ENCODE measurements around the gene MREG.

MREG gene

DNA sequence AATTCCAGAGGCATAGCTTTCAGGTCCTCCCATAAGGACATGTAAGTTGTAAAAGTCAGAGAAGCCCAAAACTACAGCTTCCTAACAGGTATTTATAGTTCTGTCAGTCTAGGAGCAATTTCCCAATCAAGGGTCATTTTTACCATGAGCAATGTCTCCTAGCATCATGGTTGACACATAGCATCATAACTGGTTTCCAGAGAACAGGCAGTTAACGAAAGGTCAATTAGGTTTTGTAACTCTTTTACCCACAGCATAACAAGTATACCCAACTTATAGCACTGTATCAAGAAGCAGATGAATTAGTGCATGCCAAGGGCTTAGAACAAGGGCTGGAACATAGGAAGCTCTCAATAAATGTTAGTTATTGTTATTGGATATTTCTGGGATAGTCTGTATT, 110.1 kb downstream of the MREG start:
- ChIA-PET CTCF (no interaction called here), POLR2A (no interaction called here)
- TF ChIP-seq, protein P1, sequence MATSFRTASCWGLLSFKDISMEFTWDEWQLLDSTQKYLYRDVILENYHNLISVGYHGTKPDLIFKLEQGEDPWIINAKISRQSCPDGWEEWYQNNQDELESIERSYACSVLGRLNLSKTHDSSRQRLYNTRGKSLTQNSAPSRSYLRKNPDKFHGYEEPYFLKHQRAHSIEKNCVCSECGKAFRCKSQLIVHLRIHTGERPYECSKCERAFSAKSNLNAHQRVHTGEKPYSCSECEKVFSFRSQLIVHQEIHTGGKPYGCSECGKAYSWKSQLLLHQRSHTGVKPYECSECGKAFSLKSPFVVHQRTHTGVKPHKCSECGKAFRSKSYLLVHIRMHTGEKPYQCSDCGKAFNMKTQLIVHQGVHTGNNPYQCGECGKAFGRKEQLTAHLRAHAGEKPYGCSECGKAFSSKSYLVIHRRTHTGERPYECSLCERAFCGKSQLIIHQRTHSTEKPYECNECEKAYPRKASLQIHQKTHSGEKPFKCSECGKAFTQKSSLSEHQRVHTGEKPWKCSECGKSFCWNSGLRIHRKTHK (tag by site-specific recombination; IDR thresholded peaks at IDR 0.05), result no peak
- TF ChIP-seq ZNF335 (tag by site-specific recombination; conservative IDR thresholded peaks at IDR 0.05) (no peak), OSR2 (tag by site-specific recombination; IDR thresholded peaks at IDR 0.05) (no peak), ZNF37A (tag by site-specific recombination; IDR thresholded peaks at IDR 0.05) (no peak), TRIM28 (IDR thresholded peaks at IDR 0.05; ENCODE audit: borderline replicate concordance, low read length) (no peak), ZNF146 (tag by site-specific recombination; IDR thresholded peaks at IDR 0.05) (no peak), ZNF610 (tag by site-specific recombination; IDR thresholded peaks at IDR 0.05; ENCODE audit: borderline replicate concordance) (no peak), ZNF449 (tag by site-specific recombination; IDR thresholded peaks at IDR 0.05) (no peak), ZNF239 (tag by site-specific recombination; IDR thresholded peaks at IDR 0.05) (no peak), ZNF121 (tag by site-specific recombination; IDR thresholded peaks at IDR 0.05) (no peak), ZBTB20 (tag by site-specific recombination; IDR thresholded peaks at IDR 0.05) (no peak), REPIN1 (tag by site-specific recombination; IDR thresholded peaks at IDR 0.05; ENCODE audit: low read depth) (no peak), ZNF629 (tag by site-specific recombination; IDR thresholded peaks at IDR 0.05) (no peak), ZNF248 (tag by site-specific recombination; IDR thresholded peaks at IDR 0.05) (no peak), ZNF501 (tag by site-specific recombination; IDR thresholded peaks at IDR 0.05) (no peak)
- TF ChIP-seq, protein P2, sequence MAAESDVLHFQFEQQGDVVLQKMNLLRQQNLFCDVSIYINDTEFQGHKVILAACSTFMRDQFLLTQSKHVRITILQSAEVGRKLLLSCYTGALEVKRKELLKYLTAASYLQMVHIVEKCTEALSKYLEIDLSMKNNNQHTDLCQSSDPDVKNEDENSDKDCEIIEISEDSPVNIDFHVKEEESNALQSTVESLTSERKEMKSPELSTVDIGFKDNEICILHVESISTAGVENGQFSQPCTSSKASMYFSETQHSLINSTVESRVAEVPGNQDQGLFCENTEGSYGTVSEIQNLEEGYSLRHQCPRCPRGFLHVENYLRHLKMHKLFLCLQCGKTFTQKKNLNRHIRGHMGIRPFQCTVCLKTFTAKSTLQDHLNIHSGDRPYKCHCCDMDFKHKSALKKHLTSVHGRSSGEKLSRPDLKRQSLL (tag by site-specific recombination; IDR thresholded peaks at IDR 0.05), result no peak
- TF ChIP-seq, protein P3, sequence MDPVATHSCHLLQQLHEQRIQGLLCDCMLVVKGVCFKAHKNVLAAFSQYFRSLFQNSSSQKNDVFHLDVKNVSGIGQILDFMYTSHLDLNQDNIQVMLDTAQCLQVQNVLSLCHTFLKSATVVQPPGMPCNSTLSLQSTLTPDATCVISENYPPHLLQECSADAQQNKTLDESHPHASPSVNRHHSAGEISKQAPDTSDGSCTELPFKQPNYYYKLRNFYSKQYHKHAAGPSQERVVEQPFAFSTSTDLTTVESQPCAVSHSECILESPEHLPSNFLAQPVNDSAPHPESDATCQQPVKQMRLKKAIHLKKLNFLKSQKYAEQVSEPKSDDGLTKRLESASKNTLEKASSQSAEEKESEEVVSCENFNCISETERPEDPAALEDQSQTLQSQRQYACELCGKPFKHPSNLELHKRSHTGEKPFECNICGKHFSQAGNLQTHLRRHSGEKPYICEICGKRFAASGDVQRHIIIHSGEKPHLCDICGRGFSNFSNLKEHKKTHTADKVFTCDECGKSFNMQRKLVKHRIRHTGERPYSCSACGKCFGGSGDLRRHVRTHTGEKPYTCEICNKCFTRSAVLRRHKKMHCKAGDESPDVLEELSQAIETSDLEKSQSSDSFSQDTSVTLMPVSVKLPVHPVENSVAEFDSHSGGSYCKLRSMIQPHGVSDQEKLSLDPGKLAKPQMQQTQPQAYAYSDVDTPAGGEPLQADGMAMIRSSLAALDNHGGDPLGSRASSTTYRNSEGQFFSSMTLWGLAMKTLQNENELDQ (tag by site-specific recombination; IDR thresholded peaks at IDR 0.05; ENCODE audit: low read depth), result no peak
- TF ChIP-seq, protein P4, sequence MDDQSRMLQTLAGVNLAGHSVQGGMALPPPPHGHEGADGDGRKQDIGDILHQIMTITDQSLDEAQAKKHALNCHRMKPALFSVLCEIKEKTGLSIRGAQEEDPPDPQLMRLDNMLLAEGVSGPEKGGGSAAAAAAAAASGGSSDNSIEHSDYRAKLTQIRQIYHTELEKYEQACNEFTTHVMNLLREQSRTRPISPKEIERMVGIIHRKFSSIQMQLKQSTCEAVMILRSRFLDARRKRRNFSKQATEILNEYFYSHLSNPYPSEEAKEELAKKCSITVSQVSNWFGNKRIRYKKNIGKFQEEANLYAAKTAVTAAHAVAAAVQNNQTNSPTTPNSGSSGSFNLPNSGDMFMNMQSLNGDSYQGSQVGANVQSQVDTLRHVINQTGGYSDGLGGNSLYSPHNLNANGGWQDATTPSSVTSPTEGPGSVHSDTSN (CRISPR knock-in tag; IDR thresholded peaks at IDR 0.05), result no peak
- TF ChIP-seq, protein P5, sequence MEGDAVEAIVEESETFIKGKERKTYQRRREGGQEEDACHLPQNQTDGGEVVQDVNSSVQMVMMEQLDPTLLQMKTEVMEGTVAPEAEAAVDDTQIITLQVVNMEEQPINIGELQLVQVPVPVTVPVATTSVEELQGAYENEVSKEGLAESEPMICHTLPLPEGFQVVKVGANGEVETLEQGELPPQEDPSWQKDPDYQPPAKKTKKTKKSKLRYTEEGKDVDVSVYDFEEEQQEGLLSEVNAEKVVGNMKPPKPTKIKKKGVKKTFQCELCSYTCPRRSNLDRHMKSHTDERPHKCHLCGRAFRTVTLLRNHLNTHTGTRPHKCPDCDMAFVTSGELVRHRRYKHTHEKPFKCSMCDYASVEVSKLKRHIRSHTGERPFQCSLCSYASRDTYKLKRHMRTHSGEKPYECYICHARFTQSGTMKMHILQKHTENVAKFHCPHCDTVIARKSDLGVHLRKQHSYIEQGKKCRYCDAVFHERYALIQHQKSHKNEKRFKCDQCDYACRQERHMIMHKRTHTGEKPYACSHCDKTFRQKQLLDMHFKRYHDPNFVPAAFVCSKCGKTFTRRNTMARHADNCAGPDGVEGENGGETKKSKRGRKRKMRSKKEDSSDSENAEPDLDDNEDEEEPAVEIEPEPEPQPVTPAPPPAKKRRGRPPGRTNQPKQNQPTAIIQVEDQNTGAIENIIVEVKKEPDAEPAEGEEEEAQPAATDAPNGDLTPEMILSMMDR (tag by site-specific recombination; IDR thresholded peaks at IDR 0.05), result no peak
- TF ChIP-seq, protein P6, sequence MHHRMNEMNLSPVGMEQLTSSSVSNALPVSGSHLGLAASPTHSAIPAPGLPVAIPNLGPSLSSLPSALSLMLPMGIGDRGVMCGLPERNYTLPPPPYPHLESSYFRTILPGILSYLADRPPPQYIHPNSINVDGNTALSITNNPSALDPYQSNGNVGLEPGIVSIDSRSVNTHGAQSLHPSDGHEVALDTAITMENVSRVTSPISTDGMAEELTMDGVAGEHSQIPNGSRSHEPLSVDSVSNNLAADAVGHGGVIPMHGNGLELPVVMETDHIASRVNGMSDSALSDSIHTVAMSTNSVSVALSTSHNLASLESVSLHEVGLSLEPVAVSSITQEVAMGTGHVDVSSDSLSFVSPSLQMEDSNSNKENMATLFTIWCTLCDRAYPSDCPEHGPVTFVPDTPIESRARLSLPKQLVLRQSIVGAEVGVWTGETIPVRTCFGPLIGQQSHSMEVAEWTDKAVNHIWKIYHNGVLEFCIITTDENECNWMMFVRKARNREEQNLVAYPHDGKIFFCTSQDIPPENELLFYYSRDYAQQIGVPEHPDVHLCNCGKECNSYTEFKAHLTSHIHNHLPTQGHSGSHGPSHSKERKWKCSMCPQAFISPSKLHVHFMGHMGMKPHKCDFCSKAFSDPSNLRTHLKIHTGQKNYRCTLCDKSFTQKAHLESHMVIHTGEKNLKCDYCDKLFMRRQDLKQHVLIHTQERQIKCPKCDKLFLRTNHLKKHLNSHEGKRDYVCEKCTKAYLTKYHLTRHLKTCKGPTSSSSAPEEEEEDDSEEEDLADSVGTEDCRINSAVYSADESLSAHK (tag by site-specific recombination; IDR thresholded peaks at IDR 0.05), result no peak
- no peak overlapping the region for H3K4me3 ChIP-seq (ENCODE audit: low read depth, low read length)
- no peaks in the 10 kb centered on the region for H3K9me3 ChIP-seq (ENCODE audit: control insufficient read depth, insufficient read depth, low read depth, low read length)
- H3K27ac ChIP-seq (ENCODE audit: extremely low read depth, low read depth, low read length), result no peak overlapping the region
- no peaks in the 10 kb centered on the region for H3K36me3 ChIP-seq (ENCODE audit: control insufficient read depth in 2 of 2, insufficient read depth in 1 of 2, low read length in 2 of 2)
- H3K4me1 ChIP-seq (ENCODE audit: control insufficient read depth, insufficient read depth, low read length), result no peaks in the 10 kb centered on the region

Data from HEK293 (cell line).